IPS DF 4.7 (cell line): ENCODE data around the gene ZNF619.

ENCODE experiments used
- DNase-seq: peaks from one replicate; pipeline ENCODE4 v3.0.0-alpha.2; 2013; ENCODE audit warnings: low spot score; ENCODE audit errors: extremely low read depth

Gene ZNF619

GRCh38 chr3:40528426-40528825 is 51.5 kb downstream of the ZNF619 start:
- DNase-seq, result no peak

DNA sequence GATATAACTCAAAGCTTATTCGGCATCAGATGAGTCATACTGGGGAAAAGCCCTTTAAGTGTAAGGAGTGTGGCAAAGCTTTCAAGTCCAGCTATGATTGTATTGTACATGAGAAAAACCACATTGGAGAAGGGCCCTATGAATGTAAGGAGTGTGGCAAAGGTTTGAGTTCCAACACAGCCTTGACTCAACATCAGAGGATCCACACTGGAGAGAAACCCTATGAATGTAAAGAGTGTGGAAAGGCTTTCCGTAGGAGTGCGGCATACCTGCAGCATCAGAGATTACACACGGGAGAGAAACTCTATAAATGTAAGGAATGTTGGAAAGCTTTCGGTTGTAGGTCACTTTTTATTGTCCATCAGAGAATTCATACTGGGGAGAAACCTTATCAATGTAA is 55.3 kb downstream of the ZNF619 start:
- no peak for DNase-seq

- DNase-seq, result no peak
Measured at GRCh38 chr3:40534283-40534682, 57.4 kb downstream of the ZNF619 start.
